HG03432 (cell line): Measurements from ENCODE around the gene SCUBE2.

ENCODE experiments used
- ATAC-seq: cut with Tn5 transposase; IDR thresholded peaks from one replicate; pipeline ENCODE4 v1.9.1; 2021; ENCODE audit warnings: mild to moderate bottlenecking, moderate library complexity; ENCODE audit not compliant: unreplicated experiment

The SCUBE2 gene

DNA sequence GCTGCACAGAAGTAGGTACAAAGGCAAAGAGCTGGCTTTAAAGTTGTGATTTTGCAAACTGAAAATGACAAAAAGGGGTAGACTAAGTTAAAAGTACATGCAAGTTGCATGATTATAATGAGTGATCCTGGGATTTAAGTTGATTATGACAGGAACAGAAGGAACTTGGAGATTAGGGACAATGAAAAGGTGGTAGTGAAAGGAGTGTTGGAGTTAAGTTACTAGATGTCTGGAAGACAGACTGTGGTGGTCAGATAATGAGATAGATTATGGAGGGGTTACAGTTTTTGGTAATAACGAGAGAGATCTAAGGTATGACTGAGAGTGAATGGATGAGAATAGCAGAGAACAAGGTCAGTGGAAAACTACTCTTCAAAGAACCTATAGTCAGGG is 119.5 kb downstream of the SCUBE2 start:
- ATAC-seq, result no peak

DNA sequence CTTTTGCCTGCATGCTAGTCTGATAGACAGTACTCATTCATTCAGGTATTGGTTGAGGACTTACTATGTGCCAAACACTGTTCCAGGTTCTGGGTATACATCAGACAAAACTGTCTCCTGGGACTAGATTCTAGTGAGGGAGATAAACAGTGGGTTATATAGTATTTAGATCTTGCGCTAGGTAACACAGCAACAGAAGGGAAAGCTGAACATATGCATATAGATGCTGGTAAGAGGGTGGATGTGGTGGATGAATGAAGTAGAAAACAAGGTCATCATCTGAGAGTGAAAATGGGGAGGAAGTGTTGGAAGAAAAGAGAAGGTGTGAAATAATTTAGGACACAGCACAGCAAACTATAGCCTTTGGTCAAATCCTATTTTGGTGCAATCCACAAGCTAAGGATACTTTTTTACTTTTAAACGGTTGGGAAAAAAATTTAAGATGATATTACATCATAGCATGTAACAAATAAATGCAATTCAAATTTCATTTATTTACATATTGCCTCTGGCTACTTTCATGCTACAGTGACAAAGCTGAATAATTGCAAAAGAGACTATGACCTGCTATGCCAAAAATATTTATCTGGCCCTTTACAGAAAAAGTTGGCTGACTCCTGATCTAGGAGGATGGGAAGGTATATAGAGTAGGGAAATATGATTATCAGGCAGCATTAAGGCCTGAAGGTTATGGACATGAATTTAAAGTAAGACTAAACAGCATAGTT is 120.0 kb downstream of the SCUBE2 start:
- no peak for ATAC-seq
